Tibial artery (tissue), 4 donors: ENCODE data around the gene TIMMDC1.

Experiments used
- DNase-seq, 2 donors: peaks; one replicate each; pipeline ENCODE4 v3.0.0-alpha.2; 2019
- H3K27ac ChIP-seq, 2 donors: fragments of 200-600 bp; sonication (generic) in 1 of 2; 1 replicate in 1 of 2; 2 replicates in 1 of 2; pipeline ENCODE4 v1.5.1; 2018 to 2019; ENCODE audit warnings: mild to moderate bottlenecking in 1 of 2
- H3K27me3 ChIP-seq, 2 donors: fragments of 200-600 bp; sonication (generic) in 1 of 2; one replicate each; pipeline versions ENCODE4 v1.5.1 to v1.6.0; 2016 to 2019
- H3K36me3 ChIP-seq, 3 donors: fragments of 200-600 bp; sonication (generic) in 2 of 3; one replicate each; pipeline ENCODE4 v1.5.1; 2016 to 2019; ENCODE audit warnings: mild to moderate bottlenecking in 2 of 3
- H3K4me1 ChIP-seq, 4 donors: fragments of 200-600 bp; sonication (generic) in 2 of 4; 1 replicate in 3 of 4; 2 replicates in 1 of 4; pipeline ENCODE4 v1.5.1; 2016 to 2019
- H3K4me3 ChIP-seq, 2 donors: fragments of 200-600 bp; sonication (generic) in 1 of 2; 1 replicate in 1 of 2; 2 replicates in 1 of 2; pipeline ENCODE4 v1.5.1; 2018 to 2019; ENCODE audit warnings: mild to moderate bottlenecking in 2 of 2
- H3K9me3 ChIP-seq, 3 donors: fragments of 200-600 bp; sonication (generic) in 1 of 3; one replicate each; pipeline ENCODE4 v1.5.1; 2016 to 2019
- intact Hi-C: fragments of 100-400 bp; cut with DNase I; formaldehyde crosslinking; loops from one replicate; pipeline ENCODE4 v1.15.0; 2023; ENCODE audit warnings: low total_unique reads
- TF ChIP-seq, protein P1 (sequence below), 2 experiments: fragments of 200-600 bp in 1 of 2; fragments of 450-650 bp in 1 of 2; IDR thresholded peaks; one replicate each; pipeline ENCODE4 v1.5.1; 2017 to 2019; ENCODE audit warnings: antibody characterized with exemption in 2 of 2, mild to moderate bottlenecking in 1 of 2, moderate library complexity in 1 of 2

Gene TIMMDC1

GRCh38 chr3:119524931-119525662, 26.8 kb downstream of the TIMMDC1 start:
- TF ChIP-seq, protein P1, sequence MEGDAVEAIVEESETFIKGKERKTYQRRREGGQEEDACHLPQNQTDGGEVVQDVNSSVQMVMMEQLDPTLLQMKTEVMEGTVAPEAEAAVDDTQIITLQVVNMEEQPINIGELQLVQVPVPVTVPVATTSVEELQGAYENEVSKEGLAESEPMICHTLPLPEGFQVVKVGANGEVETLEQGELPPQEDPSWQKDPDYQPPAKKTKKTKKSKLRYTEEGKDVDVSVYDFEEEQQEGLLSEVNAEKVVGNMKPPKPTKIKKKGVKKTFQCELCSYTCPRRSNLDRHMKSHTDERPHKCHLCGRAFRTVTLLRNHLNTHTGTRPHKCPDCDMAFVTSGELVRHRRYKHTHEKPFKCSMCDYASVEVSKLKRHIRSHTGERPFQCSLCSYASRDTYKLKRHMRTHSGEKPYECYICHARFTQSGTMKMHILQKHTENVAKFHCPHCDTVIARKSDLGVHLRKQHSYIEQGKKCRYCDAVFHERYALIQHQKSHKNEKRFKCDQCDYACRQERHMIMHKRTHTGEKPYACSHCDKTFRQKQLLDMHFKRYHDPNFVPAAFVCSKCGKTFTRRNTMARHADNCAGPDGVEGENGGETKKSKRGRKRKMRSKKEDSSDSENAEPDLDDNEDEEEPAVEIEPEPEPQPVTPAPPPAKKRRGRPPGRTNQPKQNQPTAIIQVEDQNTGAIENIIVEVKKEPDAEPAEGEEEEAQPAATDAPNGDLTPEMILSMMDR (IDR thresholded peaks at IDR 0.05) = peak; percentile 13 to 19
- Histone ChIP-seq H3K36me3 (peaks cover 23 to 52% (median 30%) of the 10 kb centered on the region in 3 donors), H3K4me1 (no peaks in the 10 kb centered on the region), H3K27me3 (no peaks in the 10 kb centered on the region), H3K9me3 (no peaks in the 10 kb centered on the region), H3K27ac (no peak overlapping the region), H3K4me3 (no peak overlapping the region)
- DNase-seq = no peak
- intact Hi-C loops = no loop called here

DNA sequence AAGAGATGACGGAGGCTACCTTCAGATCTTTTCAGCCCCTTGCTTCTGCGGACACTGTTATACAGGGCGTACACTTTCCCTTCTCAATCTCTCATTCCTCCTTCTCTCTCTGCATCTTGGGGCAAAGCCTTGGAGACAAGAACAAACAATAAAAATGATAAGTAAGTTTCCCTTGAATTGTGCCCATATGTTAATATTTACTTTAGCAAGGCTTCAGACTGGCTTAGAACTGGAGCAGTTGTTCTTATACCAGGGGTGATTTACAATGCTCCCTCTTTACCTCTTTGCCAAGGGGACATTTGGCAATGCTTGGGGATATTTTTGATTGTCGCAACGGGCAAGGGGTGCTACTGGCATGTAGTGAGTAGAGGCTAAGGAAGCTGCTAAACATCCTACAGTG, 29.4 kb downstream of the TIMMDC1 start:
- intact Hi-C loops = no loop called here

GRCh38 chr3:119529883-119530282, 31.5 kb downstream of the TIMMDC1 start:
- no peak overlapping the region for H3K4me3 ChIP-seq
- no peaks in the 10 kb centered on the region for H3K9me3 ChIP-seq
- no peak overlapping the region for H3K27ac ChIP-seq
- H3K4me1 ChIP-seq = no peaks in the 10 kb centered on the region
- intact Hi-C loops = no loop called here
- no peaks in the 10 kb centered on the region for H3K27me3 ChIP-seq
- no peak for DNase-seq
- TF ChIP-seq, protein P1 (IDR thresholded peaks at IDR 0.05) = no peak
- peaks cover 0 to 13% (median 5%) of the 10 kb centered on the region in 3 donors for H3K36me3 ChIP-seq

More for the DNA sequence above, 29.4 kb downstream of the TIMMDC1 start:
- DNase-seq = no peak
- H3K9me3 ChIP-seq = no peaks in the 10 kb centered on the region
- H3K27me3 ChIP-seq = no peaks in the 10 kb centered on the region
- no peak overlapping the region for H3K27ac ChIP-seq
- TF ChIP-seq, protein P1 (IDR thresholded peaks at IDR 0.05) = no peak
- H3K36me3 ChIP-seq = peaks cover 11 to 34% (median 17%) of the 10 kb centered on the region in 3 donors
- H3K4me3 ChIP-seq = no peak overlapping the region
- no peaks in the 10 kb centered on the region for H3K4me1 ChIP-seq

DNA sequence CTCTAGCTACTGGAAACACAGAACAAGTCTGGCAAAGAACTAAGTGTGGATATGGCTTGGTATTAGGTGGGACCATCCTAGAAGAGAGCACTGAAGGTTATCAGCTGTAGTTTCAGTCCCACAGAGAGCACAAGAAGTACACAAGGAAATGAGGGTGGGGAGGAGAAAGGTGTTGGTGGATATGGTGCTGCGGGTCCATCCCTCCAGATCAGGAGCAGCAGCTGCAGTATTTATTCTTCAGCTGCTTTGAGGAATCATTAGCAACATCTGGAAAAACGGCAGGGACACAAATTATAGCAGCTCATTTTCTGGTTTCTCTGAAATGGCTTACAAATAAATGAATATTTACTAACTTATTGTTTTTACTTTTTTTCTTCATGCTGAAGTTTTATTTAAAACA, 32.1 kb downstream of the TIMMDC1 start:
- Histone ChIP-seq H3K4me1 (no peaks in the 10 kb centered on the region), H3K36me3 (peaks cover 0 to 7% (median 5%) of the 10 kb centered on the region in 3 donors), H3K27me3 (no peaks in the 10 kb centered on the region), H3K4me3 (no peak overlapping the region), H3K27ac (no peak overlapping the region), H3K9me3 (no peaks in the 10 kb centered on the region)
- TF ChIP-seq, protein P1 (IDR thresholded peaks at IDR 0.05) = no peak
- no peak for DNase-seq
- intact Hi-C loops = no loop called here

DNA sequence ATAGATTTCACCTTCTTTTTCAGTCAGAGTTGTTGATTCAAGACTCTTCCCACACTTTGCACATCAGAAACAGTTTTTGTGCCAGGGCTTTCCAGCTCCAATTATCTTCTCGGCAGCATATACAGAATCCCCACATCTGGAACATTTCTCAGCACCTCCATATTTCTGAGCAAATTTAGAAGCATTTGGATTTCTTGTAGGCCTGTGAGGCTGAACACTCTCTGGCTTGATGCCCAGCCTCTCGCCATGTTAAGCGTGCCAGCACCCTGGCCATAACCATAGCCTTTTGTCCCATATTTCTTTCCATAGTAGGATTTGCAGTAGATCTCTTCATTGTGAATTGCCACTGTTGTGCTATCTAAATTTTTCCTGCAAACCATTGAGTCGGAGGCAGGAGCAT, 32.8 kb downstream of the TIMMDC1 start:
- peaks cover 0 to 5% (median 1%) of the 10 kb centered on the region in 3 donors for H3K36me3 ChIP-seq
- no peak overlapping the region for H3K27ac ChIP-seq
- H3K4me3 ChIP-seq = no peak overlapping the region
- no peaks in the 10 kb centered on the region for H3K9me3 ChIP-seq
- no peaks in the 10 kb centered on the region for H3K4me1 ChIP-seq
- TF ChIP-seq, protein P1 (IDR thresholded peaks at IDR 0.05) = no peak
- H3K27me3 ChIP-seq = no peaks in the 10 kb centered on the region
- DNase-seq = no peak
- intact Hi-C loops = no loop called here
